NCI-H128 (cell line): ENCODE results near the gene MTERF4.
A peak's percentile ranks its signal among the peaks of the same experiment; 100 is the strongest.

ENCODE experiments used
- DNase-seq: peaks from one replicate; lab custom pipeline; 2025; ENCODE audit not compliant: unreplicated experiment; lab: John Stamatoyannopoulos, UW

Gene MTERF4, protein sequence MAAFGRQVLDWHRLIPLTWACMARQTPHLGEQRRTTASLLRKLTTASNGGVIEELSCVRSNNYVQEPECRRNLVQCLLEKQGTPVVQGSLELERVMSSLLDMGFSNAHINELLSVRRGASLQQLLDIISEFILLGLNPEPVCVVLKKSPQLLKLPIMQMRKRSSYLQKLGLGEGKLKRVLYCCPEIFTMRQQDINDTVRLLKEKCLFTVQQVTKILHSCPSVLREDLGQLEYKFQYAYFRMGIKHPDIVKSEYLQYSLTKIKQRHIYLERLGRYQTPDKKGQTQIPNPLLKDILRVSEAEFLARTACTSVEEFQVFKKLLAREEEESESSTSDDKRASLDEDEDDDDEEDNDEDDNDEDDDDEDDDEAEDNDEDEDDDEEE

DNA sequence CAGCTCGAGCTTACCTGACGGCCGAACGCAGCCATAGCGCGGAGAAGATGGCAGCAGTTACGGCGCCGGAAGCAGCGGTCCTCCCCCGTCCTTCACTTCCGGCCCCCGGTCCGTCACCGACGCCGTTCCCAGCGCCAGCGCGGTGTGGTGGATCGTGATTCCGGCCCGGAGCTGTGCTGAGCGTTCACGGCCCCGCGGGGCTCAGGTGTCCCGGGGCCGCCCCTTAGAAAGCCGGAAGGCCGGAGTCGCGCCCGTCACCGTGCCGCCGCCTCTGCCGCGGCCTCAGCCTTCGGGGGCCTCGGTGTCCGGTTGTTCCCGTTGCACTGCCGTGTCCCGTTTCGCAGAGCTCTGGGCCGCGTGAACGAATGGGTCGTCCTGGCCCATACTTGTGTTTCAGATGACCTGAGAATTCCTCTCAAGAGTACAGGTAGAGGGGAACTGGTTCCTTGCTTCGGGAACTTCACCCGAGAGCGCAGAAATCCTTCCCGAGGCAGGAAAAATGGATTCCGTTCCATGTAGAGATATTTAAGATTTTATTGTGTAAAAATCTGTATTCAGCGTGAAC, at the start of gene MTERF4:
Gene MTERF4 (minus strand): TSS at position 49 of the 565 bp plus-strand sequence. CDS start 14 bp downstream, at position 35.
- peak; percentile 14 for DNase-seq

DNA sequence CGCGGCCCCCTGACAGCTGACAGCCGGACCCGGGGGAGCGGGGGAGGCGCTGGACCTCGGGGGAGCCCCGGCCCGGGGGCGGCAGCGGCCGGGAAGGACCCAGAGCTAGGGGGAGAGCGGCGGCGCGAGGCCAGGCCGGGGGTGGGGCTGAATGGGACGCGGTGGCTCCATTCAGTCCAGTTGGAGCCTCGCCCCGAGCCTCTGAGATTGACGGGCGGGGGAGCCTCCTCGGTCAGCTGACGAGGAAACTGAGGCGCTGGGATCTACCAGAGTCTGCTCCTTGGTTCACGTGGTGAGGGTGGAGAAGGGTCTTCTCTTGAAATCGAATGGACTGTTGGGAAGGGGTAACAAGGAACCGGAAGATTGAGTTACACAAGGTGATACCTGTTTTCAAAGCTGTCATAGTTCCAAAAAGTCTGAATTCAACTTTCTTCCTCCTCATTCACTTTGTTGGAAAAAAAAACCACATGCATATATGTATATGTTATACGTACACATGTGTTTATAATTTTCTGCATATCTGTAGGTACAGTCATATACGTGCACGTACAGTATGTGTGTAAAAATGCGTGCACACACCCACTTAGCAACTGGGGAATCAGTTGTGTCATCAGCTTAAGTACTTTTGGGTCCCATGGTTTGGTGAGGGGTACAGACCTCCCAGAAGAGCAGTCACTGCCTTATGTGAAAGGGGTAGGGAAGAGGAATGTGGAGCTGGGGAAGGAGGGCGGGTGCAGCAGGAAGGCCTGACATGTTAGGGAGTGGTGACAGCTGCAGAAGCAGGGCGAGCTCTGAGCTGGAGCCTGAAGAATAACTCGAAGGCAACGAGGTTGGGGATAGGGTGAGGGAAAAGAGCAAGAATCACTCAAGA, 48.8 kb upstream of the MTERF4 start:
- no peak for DNase-seq

DNA sequence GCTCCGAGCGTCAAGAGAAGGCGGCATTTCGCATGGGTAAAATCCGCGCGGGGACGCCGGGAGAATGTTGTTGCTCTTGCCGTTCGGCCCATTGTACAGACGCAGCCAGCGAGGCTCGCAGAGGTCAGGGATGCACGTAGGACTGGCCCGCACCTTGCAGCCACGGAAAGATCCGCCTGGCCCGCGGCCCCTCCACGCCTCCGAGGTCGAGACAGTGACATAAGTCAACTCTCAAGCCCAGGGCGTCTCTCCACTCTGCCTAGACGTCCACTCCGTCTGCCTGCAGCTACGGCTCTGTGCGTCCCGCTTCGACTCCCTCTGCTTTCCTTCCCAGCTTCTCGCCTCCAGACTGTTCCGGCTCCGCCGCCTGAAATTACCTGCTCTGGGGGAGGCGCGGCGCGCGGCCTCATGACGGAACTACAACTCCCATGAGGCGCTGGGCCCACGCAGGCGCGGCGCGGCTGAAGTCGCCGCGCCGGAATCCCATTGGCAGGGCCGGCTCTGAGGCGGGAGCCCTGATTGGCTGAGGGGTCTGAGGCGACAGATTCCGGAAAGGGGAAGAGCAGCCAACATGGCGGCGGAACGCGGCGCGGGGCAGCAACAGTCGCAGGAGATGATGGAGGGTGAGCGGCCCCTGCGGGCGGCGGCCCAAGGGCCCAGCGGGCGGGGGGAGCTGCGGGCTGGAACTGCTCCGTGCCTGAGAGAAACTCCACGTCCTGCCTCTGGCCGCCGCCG, 48.0 kb upstream of the MTERF4 start, which contains the start of gene PPP1R7:
Gene PPP1R7 (plus strand): TSS at position 543 of the 735 bp plus-strand sequence. CDS start 29 bp downstream, at position 572.
- peak; percentile 89 for DNase-seq

DNA sequence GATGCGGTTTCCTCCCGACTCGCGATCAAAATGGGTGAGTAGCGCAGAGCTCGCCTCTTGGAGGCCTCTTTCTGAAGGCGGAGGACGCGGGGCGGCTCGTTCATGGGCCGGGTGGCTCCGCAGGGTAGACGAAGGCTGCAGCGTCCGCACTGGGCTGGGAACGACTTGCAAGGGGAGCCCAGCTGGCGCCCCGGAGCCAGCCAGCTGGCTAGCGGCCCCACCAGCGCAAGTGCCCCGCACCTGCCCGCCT, 47.5 kb upstream of the MTERF4 start:
- no peak for DNase-seq

DNA sequence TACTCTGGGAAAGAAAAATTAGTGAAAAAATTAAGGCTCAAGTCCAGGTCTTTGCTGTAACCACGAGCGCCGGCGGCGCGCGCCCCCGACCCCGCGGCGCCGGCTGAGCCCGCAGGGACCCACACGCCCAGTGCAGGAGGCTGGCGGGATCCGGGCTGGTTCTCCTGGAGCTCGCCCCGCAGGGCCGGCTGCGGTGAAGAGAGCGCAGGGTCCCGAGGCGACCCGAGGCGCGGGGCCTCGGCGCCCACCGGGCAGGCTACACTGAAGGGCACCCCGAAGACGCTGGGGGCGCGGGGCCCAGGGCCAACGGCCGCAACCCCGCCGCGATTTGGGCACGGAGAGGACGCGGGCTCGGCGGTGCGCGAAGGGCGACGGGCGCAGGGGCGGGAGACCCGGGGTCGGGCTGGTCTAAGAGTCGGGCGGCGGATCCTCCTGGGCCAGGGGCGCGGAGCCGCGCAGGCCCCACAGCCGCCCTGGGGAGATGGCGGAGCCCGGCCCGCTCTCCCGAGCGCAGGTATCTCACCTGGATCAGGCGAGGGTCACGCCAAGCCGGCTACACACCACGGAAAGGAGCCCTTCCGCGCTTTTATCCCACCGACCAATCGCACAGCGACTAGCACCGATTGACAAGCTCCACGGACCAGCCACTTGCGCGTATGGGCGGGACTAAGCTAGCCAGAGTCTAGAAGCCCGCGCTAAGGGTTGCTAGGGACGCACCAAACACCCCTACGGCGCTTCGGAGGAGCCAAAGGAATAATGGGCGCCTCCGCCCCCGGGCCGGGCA, 47.0 kb upstream of the MTERF4 start, which contains the start of gene PASK:
Gene PASK (minus strand): TSS at position 582 of the 784 bp plus-strand sequence. CDS start 6,440 bp downstream, outside the sequence.
- peak; percentile 86 for DNase-seq

DNA sequence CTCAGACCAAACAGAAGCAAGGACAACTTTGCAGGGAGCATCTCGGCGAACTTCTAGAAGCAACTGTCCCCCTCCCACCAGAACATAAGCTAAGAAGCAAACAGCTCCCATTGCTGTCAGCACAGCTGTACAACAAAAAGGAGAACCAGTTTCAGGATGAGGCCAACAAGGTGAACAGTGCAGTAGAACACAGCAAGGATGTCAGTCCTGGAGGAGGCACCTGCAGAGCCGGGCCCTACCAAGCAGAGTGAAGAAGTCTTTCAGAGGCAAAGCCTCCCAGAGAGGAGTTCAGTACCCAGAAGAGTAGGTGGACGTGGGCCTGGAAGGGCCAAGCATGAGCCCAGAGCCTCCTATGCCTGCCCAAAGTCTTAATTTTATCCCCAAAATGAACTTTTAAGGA, 46.2 kb upstream of the MTERF4 start:
- DNase-seq: no peak

DNA sequence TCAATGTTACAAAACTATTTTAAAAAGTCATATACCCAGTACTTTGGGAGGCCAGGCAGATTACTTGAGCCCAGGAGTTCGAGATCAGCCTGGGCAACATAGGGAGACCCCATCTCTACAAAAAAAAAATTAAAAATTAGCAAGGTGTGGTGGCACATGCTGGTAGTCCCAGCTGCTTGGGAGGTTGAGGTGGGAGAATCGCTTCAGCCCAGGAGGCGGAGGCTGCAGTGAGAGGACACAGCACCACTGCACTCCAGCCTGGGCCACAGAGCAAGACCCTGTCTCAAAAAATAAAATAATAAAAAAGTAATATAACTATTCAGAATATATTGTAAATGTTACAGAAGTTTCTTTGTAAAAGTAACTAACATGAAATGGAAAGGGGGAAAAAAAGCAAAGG, 45.2 kb upstream of the MTERF4 start:
- DNase-seq: no peak

DNA sequence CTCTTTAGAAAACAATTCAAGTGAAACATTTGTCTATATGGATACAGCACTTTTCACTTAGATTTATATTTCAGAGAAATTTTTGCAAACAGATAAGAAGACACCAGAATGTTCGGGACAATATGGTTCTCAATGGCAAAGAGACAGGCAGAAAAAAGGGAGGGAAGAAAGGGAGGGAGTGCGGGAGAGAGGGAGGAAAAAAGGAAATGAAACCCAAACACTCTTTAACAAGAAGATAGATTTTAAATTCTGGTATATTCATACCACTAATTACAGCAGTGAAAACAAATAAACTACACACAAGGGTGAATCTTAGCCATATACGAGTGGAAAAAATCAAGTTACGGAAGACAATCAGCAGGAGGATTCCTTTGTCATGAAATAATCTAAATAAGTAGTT, 44.2 kb upstream of the MTERF4 start:
- no peak for DNase-seq

DNA sequence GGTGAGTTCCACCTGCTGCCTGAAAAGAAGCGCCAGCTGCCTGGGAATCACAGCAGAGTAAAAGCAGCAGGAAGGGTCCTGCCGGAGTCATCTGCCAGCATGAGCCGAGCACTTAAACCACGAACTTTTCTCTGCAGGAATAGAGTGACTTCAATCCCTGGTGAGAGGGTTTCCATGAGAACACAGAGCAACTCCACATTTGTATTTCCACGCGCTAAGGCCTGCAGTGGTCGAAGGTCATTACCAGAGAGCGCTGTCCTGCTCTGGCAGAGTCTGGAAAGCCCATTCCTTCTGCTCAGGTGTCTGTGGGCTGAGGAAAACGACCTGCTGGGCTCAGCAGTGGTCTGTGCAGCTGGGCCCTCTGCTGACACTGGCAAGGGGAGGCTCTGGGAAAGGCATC, 40.5 kb upstream of the MTERF4 start:
- DNase-seq: no peak

DNA sequence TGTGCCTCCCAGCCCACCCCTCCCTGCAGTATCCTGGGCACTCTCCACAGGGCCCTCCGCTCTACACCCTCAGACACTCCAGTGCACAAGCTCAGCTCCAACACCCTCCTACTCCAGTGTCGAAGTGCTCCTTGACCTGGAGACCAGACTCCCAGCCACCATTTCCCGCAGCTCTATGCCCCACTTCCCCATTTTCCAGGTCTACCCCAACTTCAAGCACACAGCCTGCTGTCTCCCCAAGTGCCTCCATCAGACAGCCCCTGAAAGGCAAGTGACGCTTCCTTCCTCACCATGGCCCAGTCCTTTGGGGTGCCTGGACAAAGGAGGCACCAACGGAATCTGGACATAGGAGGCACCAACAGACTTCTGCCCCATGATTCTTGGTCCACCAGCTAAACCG, 40.0 kb upstream of the MTERF4 start:
- DNase-seq: no peak

DNA sequence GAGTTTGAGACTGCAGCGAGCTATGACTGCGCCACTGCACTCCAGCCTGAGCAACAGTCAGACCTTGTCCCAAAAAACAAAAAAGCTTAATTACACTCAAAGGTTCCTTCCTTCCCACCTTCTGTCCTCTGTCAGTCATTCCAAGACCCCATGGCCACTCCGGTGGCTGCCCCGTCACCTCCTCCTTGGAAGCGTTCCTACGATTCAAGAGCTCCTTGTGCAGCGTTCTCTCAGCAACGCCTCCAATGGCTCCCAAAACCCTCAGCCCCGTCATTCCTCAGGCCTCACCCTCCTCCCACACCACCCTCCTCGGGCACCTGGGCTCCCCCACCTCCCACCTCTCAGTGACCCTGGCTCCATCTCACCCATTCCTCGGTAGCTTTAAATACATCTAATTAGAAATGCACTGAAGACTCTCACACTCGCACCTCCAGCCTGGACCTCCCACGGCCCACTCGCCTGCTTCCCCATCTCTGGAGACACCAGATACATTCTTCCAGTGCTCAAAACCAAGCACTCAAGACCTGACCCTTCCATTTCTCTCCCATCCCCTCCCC, 39.2 kb upstream of the MTERF4 start:
- DNase-seq: no peak

DNA sequence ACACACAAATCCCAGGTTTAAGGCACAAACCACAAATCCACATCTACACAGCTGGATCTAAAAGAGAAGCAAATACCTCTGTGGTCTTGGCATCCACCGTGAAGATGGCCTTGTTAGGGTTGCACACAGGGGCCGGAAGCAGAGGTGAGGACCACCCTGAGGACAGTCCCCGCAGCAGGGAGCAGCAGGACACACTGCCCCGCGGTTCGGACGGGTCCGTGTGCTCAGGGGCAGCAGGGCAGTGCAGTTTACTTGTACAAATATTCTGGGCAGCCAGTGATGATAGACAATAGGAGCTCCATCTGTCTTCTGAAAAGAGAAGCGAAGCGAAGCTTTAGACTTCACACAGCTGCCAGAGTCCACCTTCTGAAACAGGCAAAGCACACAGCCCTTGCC, 38.4 kb upstream of the MTERF4 start:
- DNase-seq: no peak

DNA sequence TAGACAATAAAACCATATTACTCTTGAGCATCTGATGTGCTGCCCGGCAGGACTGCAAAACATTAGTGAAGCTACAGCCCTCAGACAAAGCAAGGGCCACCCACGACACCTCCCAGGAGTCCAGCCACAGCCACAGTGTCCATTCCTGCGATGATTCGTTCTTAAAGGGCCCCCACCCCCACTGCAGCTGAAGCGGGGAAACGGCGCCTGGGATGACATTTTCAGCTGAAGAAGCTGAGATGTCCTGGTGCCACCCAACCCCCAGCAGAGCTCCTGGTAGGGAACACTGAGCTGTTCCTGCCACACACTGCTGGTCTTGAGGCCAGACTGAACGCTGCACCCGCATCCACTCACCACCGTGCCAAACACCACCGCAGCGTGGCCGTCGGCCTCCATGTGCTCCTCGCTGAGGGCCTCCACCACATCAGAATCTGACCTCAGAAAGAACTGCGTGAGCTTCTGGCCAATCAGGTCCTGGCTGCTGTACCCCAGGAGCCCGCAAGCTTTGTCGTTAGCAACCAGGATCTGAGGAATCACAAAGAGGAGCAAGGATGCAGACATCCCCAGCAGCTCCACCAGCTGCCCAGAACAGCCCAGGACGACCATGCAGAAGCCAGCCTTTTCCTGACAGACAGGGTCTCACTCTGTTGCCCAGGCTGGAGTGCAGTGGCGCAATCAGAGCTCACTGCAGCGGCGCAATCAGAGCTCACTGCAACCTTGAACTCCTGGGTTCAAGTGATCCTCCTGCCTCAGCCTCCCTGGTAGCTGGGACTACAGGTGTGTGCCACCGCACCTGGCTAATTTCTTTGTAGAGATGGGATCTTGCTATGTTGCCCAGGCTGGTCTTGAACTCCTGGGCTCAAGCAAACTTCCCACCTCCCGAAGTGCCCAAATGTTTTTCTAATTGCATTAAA, 37.7 kb upstream of the MTERF4 start:
- no peak for DNase-seq

DNA sequence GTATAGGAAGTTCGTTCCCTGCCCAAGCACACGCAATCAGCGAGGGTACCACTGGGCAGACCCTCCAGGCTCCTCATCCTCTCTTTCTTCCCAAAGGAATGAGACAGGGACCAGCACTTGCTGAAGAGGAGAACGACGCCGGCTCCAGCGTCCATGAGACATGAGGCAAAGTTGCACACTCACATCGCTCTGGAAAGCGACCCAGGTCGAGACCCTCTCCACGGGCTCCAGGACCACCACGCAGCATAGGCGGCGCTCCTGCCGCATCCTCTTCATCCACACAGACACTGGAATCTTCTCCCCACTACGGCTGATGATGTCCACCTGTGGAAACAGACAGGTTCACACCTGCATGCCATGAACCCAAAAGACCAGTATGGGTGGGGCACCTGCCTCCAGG, 36.4 kb upstream of the MTERF4 start:
- no peak for DNase-seq

DNA sequence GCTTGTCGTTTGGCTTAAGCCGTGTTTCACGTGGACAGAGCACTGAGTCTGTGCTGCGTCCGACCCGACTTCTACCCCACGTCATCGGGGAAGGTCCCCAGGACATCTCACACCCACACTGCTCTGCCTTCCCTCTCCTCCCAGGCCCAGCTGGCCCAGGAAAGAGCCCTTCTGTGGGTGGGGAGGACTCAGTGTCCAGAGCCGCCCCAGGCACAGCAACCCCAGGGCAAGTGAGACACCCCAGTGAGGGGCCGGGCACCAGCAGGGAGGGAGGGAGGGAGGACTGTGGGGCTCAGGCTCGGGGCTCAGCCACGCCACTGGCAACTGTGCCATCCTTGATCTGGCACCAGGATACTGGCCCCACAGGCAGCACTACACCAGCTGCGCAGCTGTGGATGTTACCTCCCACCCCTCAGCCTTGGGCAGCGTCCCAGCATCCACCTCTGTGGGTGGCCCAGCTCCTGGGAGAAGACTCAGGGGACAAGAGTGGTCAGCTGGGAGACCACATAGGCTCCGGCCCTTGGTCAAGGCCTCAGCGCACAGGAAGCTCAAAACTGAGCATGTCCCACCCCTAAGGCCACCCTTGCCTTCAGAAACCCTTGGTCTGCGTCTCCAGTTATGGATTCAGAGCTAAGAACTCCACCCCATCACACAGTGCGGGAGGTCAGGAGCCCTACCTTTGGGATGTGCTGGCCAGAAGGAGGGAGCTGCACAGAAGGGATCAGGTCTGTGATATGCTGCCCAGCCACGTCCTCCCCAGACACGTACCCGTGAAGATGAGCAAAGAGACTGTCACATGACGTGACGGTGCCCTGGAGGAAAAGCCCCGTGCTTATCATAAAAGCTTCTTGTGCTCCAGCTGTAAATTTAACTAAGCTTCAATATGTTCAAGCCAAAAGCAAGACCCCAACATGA, 35.4 kb upstream of the MTERF4 start:
- no peak for DNase-seq

DNA sequence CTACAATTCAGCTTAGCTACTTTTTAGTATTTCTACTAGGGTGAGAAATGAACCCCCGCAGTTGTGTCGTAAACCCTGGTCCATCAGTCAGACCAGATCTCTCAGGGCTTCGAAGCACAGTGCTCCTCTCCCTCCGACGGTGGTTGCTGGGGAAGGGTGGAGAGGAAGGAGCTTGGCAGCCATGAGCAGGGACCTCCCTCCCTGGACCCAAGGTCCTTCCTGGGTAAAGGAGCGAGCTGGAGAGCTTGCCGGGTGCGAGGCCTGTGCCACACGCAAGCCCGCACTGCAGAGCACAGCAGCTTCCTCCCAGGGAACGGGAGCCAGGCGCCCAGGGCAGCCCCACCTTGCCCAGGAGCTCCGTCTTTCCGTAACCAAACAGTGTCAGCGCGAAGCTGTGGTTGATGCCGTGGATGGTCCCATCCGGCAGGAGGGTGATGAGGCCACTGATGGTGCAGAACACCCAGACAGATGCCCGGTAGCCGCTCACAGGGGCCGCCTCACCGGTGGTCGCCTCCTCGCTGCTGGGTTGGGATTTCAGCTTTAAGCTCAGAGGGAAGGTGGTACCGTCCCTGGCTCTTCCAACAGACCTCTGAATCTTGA, 34.7 kb upstream of the MTERF4 start:
- DNase-seq: no peak

DNA sequence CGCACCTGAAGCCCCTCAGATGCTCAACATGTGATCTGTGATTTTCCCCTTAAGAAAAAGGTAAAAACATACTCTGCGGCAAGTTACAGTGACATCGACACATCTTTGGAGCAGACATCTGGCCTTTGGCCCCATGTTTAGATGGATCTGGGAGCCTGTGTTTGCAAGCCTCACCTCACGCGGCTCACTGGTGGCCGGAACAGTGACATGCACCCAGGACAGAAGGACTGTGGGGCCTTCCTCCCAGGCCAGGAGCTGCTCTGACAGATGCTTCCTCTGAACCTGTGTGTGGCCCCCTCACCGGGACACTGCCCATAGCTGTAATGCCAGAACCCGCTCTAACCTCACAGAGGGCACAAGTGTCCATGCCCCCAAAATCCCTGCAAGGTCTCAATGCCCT, 34.1 kb upstream of the MTERF4 start:
- no peak for DNase-seq

DNA sequence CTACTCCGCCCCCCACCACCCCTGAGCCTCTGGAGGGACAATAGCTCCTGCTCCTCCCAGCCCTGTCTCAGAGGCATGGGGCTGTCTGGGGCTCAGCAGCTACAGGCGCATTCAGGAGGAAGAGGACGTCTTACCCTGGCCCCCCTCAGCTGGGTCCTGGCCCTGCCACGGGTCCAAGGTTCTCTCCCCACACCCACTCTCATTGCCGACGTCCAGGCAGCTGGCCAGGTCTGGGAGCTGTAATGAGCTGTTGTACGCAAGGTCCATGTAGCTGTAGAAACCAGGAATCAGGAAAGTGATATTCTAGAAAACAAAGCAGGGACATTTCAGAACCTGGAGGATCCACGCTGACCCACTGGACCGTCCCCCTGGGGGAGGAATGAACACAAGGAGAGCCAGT, 33.6 kb upstream of the MTERF4 start:
- DNase-seq: no peak
